HepG2 (cell line): Measurements from ENCODE around the gene SLC44A5. TPM values are rescaled to one million over a fixed set of nuclear protein-coding genes. Genes with fewer than 3 reads are reported as not detected.

ENCODE experiments used
- ATAC-seq: fragments of 200-7000 bp; cut with Tn5 transposase; 3 replicates; pipeline ENCODE4 v1.9.1; 2020; ENCODE audit warnings: mild to moderate bottlenecking, moderate library complexity
- BruUV-seq: library from RNA; stranded (reverse); fragments of 400-500 nt; replicated peaks from 2 replicates; lab custom pipeline; 2021; lab: Mats Ljungman, UMichigan
- CTCF ChIA-PET: fragments of 300-600 bp; formaldehyde crosslinking; extraction: SDS; loops from one replicate; lab custom pipeline; 2021; ENCODE audit warnings: low total read pairs, inconsistent platforms, low intra/inter-chr PET ratio; lab: Yijun Ruan, JAX
- POLR2A ChIA-PET: fragments of 350-600 bp; sonication (Branson Sonifier 250); formaldehyde crosslinking; loops from one replicate; lab custom pipeline; 2020; ENCODE audit warnings: antibody characterized with exemption, inconsistent platforms; lab: Yijun Ruan, JAX
- DNase-seq: peaks from one replicate; pipeline ENCODE4 v3.0.0-alpha.2; 2015; ENCODE audit warnings: low spot score
- FAIRE-seq: peaks from 3 replicates; lab custom pipeline; 2011; peaks lifted over from hg19 to GRCh38; lab: Jason Lieb, UNC
- H2AFZ ChIP-seq: one replicate; pipeline ENCODE4 v1.6.1; 2011; ENCODE audit warnings: low read length, inconsistent platforms
- H3K27ac ChIP-seq: fragments of 300-600 bp; 3 replicates; pipeline ENCODE4 v1.8.0; 2011; ENCODE audit warnings: mixed run types, mild to moderate bottlenecking, mixed read lengths, low read length, inconsistent platforms; ENCODE audit not compliant: insufficient read depth; ENCODE audit errors: extremely low read length
- H3K27me3 ChIP-seq, 2 experiments: fragments of 200-600 bp in 1 of 2; 2 replicates in 1 of 2; 3 replicates in 1 of 2; pipeline versions ENCODE4 v1.6.0 to v1.8.0; 2011; ENCODE audit warnings: low read length in 2 of 2, mild to moderate bottlenecking in 2 of 2, moderate library complexity in 2 of 2, inconsistent platforms in 1 of 2; ENCODE audit not compliant: insufficient read depth in 2 of 2, control insufficient read depth in 1 of 2
- H3K36me3 ChIP-seq, 2 experiments: fragments of 200-600 bp in 1 of 2; replicated peaks in 1 of 2; 2 replicates in 1 of 2; 3 replicates in 1 of 2; pipeline versions ENCODE4 v1.5.1 to v1.8.0; 2011; ENCODE audit warnings: low read length in 2 of 2, inconsistent platforms in 1 of 2; ENCODE audit not compliant: insufficient read depth in 2 of 2, control insufficient read depth in 1 of 2
- H3K4me1 ChIP-seq: 2 replicates; pipeline ENCODE4 v1.5.1; 2012; ENCODE audit warnings: low read length, inconsistent platforms; ENCODE audit not compliant: insufficient read depth
- H3K4me2 ChIP-seq: 2 replicates; pipeline ENCODE4 v1.6.0; 2011; ENCODE audit warnings: low read depth, low read length, inconsistent platforms
- H3K4me3 ChIP-seq, 3 experiments: fragments of 200-600 bp in 1 of 3; sonication (generic), shearing (Covaris generic) in 1 of 3; replicated peaks in 1 of 3; 2 replicates each; pipeline ENCODE4 v1.5.1; 2011 to 2016; ENCODE audit warnings: low read length in 3 of 3, inconsistent platforms in 2 of 3, low read depth in 2 of 3, mild to moderate bottlenecking in 2 of 3, control low read depth in 1 of 3, mixed read lengths in 1 of 3; ENCODE audit not compliant: insufficient read depth in 1 of 3
- H3K79me2 ChIP-seq: one replicate; pipeline ENCODE4 v1.6.1; 2011; ENCODE audit warnings: low read length, inconsistent platforms; ENCODE audit not compliant: insufficient read depth
- H3K9ac ChIP-seq: 2 replicates; pipeline ENCODE4 v1.6.0; 2011; ENCODE audit warnings: mild to moderate bottlenecking, low read depth, low read length, inconsistent platforms; ENCODE audit not compliant: insufficient read depth
- H3K9me3 ChIP-seq: 2 replicates; pipeline ENCODE4 v1.5.1; 2012; ENCODE audit warnings: mild to moderate bottlenecking, low read length
- H4K20me1 ChIP-seq: 2 replicates; pipeline ENCODE4 v1.6.0; 2011; ENCODE audit warnings: inconsistent platforms, mild to moderate bottlenecking, low read length, moderate library complexity; ENCODE audit not compliant: insufficient read depth
- AGO1 ChIP-seq: fragments of 200-400 bp; formaldehyde crosslinking; IDR thresholded peaks from 2 replicates; pipeline ENCODE4 v1.6.1; 2017; ENCODE audit warnings: mild to moderate bottlenecking, low read depth, low read length, moderate library complexity; ENCODE audit not compliant: poor library complexity, severe bottlenecking
- EZH2 ChIP-seq: conservative IDR thresholded peaks from 2 replicates; pipeline ENCODE4 v1.6.1; 2012; ENCODE audit warnings: mild to moderate bottlenecking, low read depth, low read length, moderate library complexity
- FOXC1 ChIP-seq: sonication (generic); formaldehyde crosslinking; IDR thresholded peaks from 2 replicates; pipeline ENCODE4 v1.8.0; 2022; ENCODE audit warnings: mild to moderate bottlenecking, missing genetic modification reagents, borderline replicate concordance
- FOXJ3 ChIP-seq: sonication (generic); formaldehyde crosslinking; IDR thresholded peaks from 2 replicates; pipeline ENCODE4 v1.4.0; 2020; ENCODE audit warnings: missing genetic modification reagents, mild to moderate bottlenecking, borderline replicate concordance
- HOXD1 ChIP-seq: sonication (generic); formaldehyde crosslinking; IDR thresholded peaks from 2 replicates; pipeline ENCODE4 v1.5.0; 2020; ENCODE audit warnings: missing genetic modification reagents
- IKZF1 ChIP-seq: fragments of 450-650 bp; IDR thresholded peaks from 2 replicates; pipeline ENCODE4 v1.7.1; 2016
- MAFF ChIP-seq: IDR thresholded peaks from 2 replicates; pipeline ENCODE4 v1.6.1; 2011; ENCODE audit warnings: low read depth, low read length, improper control_type of control experiment
- MAFK ChIP-seq, 2 experiments: IDR thresholded peaks in 1 of 2; conservative IDR thresholded peaks in 1 of 2; 2 replicates each; pipeline ENCODE4 v1.6.1; 2011; ENCODE audit warnings: improper control_type of control experiment in 2 of 2, low read length in 2 of 2
- RBM22 ChIP-seq: fragments of 200-400 bp; formaldehyde crosslinking; optimal IDR thresholded peaks from 2 replicates; pipeline ENCODE3; 2017; ENCODE audit warnings: mild to moderate bottlenecking, low read length, moderate library complexity
- SETDB1 ChIP-seq: sonication (generic); formaldehyde crosslinking; IDR thresholded peaks from 2 replicates; pipeline ENCODE4 v1.5.1; 2020; ENCODE audit warnings: missing genetic modification reagents, mild to moderate bottlenecking, borderline replicate concordance
- SIX1 ChIP-seq: sonication (generic); formaldehyde crosslinking; IDR thresholded peaks from 2 replicates; pipeline ENCODE4 v1.4.0; 2020; ENCODE audit warnings: missing genetic modification reagents, borderline replicate concordance
- TSC22D2 ChIP-seq: sonication (generic); formaldehyde crosslinking; IDR thresholded peaks from 2 replicates; pipeline ENCODE4 v1.5.1; 2020; ENCODE audit warnings: missing genetic modification reagents, mild to moderate bottlenecking, borderline replicate concordance
- ZMYM3 ChIP-seq: sonication (generic); formaldehyde crosslinking; IDR thresholded peaks from 2 replicates; pipeline ENCODE4 v1.5.1; 2020; ENCODE audit warnings: mild to moderate bottlenecking, missing genetic modification reagents
- ZNF235 ChIP-seq: sonication (generic); formaldehyde crosslinking; IDR thresholded peaks from 2 replicates; pipeline ENCODE4 v1.8.1; 2023; ENCODE audit warnings: mild to moderate bottlenecking, missing genetic modification reagents, borderline replicate concordance
- ZNF263 ChIP-seq: sonication (generic); formaldehyde crosslinking; IDR thresholded peaks from 2 replicates; pipeline ENCODE4 v1.4.0; 2020; ENCODE audit warnings: missing genetic modification reagents
- in situ Hi-C: cut with HindIII; loops from 2 replicates; pipeline ENCODE4 v1.10.0; 2017; ENCODE audit warnings: low pct_unique_long_range_greater_than_20kb; ENCODE audit not compliant: extremely low pct_ligation_motif_present
- intact Hi-C: fragments of 100-400 bp; cut with micrococcal nuclease; formaldehyde crosslinking; loops from one replicate; pipeline ENCODE4 v1.10.0; 2022; ENCODE audit not compliant: unreplicated experiment
- polyA plus RNA-seq, 8 experiments: library from polyadenylated mRNA; depleted of rRNA in 3 of 8; stranded (reverse) in 7 of 8; unstranded in 1 of 8; fragments of >200 nt; fragmentation: Illumina TruSeq in 4 of 8; extraction: Trizol in 4 of 8; gene quantifications; 2 replicates each; pipeline versions ENCODE4 v1.2.1 to v1.2.3, GENCODE V29; 2011 to 2016; ENCODE audit warnings: low read depth in 4 of 8, missing spikeins in 1 of 8, mixed read lengths in 1 of 8; ENCODE audit not compliant: insufficient read depth in 1 of 8
- total RNA-seq, 5 experiments: library from RNA; depleted of rRNA; stranded (reverse); fragments of >200 nt; fragmentation: Illumina TruSeq; extraction: Trizol; gene quantifications; 2 replicates each; pipeline ENCODE4 v1.2.3, GENCODE V29; 2016; ENCODE audit warnings: low read depth in 1 of 5
- TF ChIP-seq, protein P1 (sequence below), 2 experiments: sonication (generic) in 1 of 2; formaldehyde crosslinking in 1 of 2; IDR thresholded peaks; 2 replicates each; pipeline versions ENCODE4 v1.6.1 to v1.9.0; 2014 to 2022; ENCODE audit warnings: antibody characterized with exemption in 1 of 2, borderline replicate concordance in 1 of 2, inconsistent platforms in 1 of 2, low read depth in 1 of 2, missing genetic modification reagents in 1 of 2
- TF ChIP-seq, protein P2 (sequence below): sonication (generic); formaldehyde crosslinking; IDR thresholded peaks from 2 replicates; pipeline ENCODE4 v1.5.0; 2020; ENCODE audit warnings: mild to moderate bottlenecking, missing genetic modification reagents, borderline replicate concordance

SLC44A5 gene
- total and polyA plus RNA-seq, 2 of the 13 experiments (the other 11 are each of a cell fraction or from before 2014, with no cell fraction given) = 8.0 to 16.0 TPM

DNA sequence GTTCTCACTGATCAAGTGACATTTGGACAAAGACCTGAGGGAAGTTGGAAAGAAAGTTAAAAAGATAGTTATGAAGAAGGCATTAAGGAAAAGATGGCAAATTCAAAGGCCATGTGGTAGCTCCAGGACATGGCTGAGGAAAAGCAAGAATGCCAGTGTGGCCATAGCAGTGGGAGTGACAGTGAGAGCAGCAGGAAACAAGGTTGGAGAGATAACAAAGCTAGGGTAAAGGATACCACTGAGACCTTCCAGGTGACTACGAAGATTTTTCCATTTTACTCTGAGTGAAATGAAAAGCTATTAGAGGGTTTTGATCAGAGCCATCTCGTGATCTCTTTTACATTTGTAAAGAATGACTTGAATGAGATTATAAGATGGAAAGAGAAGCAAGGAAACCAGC lies 170.6 kb downstream of the SLC44A5 start (continued):
- TF ChIP-seq, protein P1, sequence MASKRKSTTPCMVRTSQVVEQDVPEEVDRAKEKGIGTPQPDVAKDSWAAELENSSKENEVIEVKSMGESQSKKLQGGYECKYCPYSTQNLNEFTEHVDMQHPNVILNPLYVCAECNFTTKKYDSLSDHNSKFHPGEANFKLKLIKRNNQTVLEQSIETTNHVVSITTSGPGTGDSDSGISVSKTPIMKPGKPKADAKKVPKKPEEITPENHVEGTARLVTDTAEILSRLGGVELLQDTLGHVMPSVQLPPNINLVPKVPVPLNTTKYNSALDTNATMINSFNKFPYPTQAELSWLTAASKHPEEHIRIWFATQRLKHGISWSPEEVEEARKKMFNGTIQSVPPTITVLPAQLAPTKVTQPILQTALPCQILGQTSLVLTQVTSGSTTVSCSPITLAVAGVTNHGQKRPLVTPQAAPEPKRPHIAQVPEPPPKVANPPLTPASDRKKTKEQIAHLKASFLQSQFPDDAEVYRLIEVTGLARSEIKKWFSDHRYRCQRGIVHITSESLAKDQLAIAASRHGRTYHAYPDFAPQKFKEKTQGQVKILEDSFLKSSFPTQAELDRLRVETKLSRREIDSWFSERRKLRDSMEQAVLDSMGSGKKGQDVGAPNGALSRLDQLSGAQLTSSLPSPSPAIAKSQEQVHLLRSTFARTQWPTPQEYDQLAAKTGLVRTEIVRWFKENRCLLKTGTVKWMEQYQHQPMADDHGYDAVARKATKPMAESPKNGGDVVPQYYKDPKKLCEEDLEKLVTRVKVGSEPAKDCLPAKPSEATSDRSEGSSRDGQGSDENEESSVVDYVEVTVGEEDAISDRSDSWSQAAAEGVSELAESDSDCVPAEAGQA (IDR thresholded peaks at IDR 0.05; ENCODE audit: low read depth) = no peak
- TF ChIP-seq, protein P1 (CRISPR knock-in tag; IDR thresholded peaks at IDR 0.05; ENCODE audit: borderline replicate concordance) = no peak
- TF ChIP-seq TSC22D2 (CRISPR knock-in tag) = no peak
- no peak for TF ChIP-seq ZNF263 (CRISPR knock-in tag)
- TF ChIP-seq FOXC1 (CRISPR knock-in tag) = no peak
- no peak for TF ChIP-seq SIX1
- no peak for TF ChIP-seq ZMYM3 (CRISPR knock-in tag)
- TF ChIP-seq IKZF1 = no peak
- TF ChIP-seq, all 625 proteins: peak for 0

DNA sequence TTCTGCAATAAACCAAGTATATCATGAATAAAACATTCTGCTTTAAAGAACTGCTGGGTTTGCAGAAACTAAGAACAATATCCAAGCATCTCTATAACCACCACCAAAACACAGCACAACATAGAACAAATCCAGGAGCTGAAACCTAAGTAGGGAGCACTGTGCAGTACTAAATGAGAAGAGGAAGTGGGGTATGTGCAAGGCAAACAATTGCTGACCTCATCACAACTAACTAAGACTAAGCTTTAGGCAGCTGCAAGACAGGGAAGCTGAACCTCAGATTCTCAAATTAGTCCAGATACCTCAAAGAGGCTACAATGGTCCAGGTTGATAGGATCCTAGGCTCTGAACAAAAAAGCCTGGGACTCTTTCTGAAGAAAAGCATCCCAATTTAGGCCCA lies 172.6 kb downstream of the SLC44A5 start:
- in situ Hi-C loops = no loop called here
- H3K9ac ChIP-seq = no peak overlapping the region
- TF ChIP-seq HOXD1 (CRISPR knock-in tag) = no peak
- TF ChIP-seq EZH2 = no peak
- TF ChIP-seq RBM22 = no peak
- TF ChIP-seq ZNF235 = no peak
- TF ChIP-seq SETDB1 (CRISPR knock-in tag) = no peak
- TF ChIP-seq MAFK (conservative IDR thresholded peaks at IDR 0.05 in 1 of 2, IDR thresholded peaks at IDR 0.05 in 1 of 2; ENCODE audit: low read length in 2 of 2) = peak; percentile 78 to 88
- TF ChIP-seq, protein P2, sequence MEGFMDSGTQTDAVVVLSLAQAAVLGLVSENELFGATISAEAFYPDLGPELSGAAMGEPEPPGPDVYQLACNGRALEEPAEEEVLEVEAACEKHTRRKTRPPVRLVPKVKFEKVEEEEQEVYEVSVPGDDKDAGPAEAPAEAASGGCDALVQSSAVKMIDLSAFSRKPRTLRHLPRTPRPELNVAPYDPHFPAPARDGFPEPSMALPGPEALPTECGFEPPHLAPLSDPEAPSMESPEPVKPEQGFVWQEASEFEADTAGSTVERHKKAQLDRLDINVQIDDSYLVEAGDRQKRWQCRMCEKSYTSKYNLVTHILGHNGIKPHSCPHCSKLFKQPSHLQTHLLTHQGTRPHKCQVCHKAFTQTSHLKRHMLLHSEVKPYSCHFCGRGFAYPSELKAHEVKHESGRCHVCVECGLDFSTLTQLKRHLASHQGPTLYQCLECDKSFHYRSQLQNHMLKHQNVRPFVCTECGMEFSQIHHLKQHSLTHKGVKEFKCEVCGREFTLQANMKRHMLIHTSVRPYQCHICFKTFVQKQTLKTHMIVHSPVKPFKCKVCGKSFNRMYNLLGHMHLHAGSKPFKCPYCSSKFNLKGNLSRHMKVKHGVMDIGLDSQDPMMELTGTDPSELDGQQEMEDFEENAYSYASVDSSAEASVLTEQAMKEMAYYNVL (CRISPR knock-in tag) = no peak
- TF ChIP-seq FOXJ3 (CRISPR knock-in tag) = no peak
- TF ChIP-seq MAFF = peak; percentile 80
- no peak for TF ChIP-seq AGO1
- intact Hi-C loops = no loop called here
- H3K27ac ChIP-seq = no peak overlapping the region
- H3K36me3 ChIP-seq = no peaks in the 10 kb centered on the region
- no peaks in the 10 kb centered on the region for H3K9me3 ChIP-seq
- CTCF ChIA-PET = no interaction called here
- H3K4me2 ChIP-seq = no peak overlapping the region
- no peak for DNase-seq
- no peaks in the 10 kb centered on the region for H4K20me1 ChIP-seq
- POLR2A ChIA-PET = no interaction called here
- FAIRE-seq = no peak
- no TSS peak for BruUV-seq
- no peaks in the 10 kb centered on the region for H3K27me3 ChIP-seq
- H3K79me2 ChIP-seq = no peaks in the 10 kb centered on the region
- H2AFZ ChIP-seq = no peak overlapping the region
- no peaks in the 10 kb centered on the region for H3K4me1 ChIP-seq
- ATAC-seq = no peak
- H3K4me3 ChIP-seq = no peak overlapping the region
